ES-I3 (cell line): Measurements from ENCODE around the gene DYRK1B.
A peak's percentile ranks its signal among the peaks of the same experiment; 100 is the strongest.

Experiments used
- H3K36me3 ChIP-seq: 2 replicates; pipeline ENCODE4 v1.6.1; 2013; ENCODE audit warnings: mild to moderate bottlenecking, low read length, control low read depth, moderate library complexity; ENCODE audit not compliant: insufficient read depth
- H3K4me1 ChIP-seq: 2 replicates; pipeline ENCODE4 v1.6.1; 2013; ENCODE audit warnings: mild to moderate bottlenecking, control low read depth, low read length; ENCODE audit not compliant: insufficient read depth
- H3K9ac ChIP-seq: 2 replicates; pipeline ENCODE4 v1.6.1; 2013; ENCODE audit warnings: low read depth, mild to moderate bottlenecking, low read length, moderate library complexity
- H3K9me3 ChIP-seq: 2 replicates; pipeline ENCODE4 v1.6.1; 2013; ENCODE audit warnings: mild to moderate bottlenecking, low read length, moderate library complexity; ENCODE audit not compliant: control insufficient read depth, insufficient read depth

The DYRK1B gene

GRCh38 chr19:39795001-39795400 is 39.0 kb downstream of the DYRK1B start:
- H3K4me1 ChIP-seq: 0 out of 2 replicates have a peak, but pooled peaks cover 3% of the 10 kb centered on the region
- H3K36me3 ChIP-seq: no peaks in the 10 kb centered on the region
- no peak overlapping the region for H3K9ac ChIP-seq
- H3K9me3 ChIP-seq: no peaks in the 10 kb centered on the region

DNA sequence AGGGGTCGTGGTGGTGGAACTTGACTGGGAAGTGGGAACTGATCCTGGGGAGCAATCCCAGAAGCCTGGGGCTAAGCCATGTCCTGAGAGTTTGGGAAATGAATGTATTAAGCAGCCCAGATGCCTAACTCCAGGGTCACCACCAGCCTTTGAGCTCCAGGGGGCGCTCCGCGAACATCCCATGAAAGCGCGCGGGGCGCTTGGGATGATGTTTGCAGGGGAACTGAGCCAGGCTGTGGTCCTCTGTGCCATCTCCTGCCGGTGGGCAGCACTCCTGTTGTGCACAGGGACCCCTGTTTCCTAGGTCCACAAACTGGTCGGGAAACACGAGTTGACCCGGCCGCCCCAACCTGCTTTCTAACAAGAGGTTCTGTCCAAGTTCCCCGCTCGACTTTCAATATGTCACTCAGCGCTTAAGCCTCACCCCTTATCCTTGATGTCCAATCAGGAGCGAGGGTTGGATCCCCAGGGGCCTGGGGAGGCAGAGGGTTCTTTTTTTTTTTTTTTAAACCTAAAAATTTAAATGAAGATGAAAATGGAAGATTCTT is 40.9 kb downstream of the DYRK1B start:
- H3K36me3 ChIP-seq: no peaks in the 10 kb centered on the region
- H3K9ac ChIP-seq: peak overlapping the region; percentile 58; the same call in 1 of the 2 replicates
- H3K9me3 ChIP-seq: no peaks in the 10 kb centered on the region
- H3K4me1 ChIP-seq: 0 out of 2 replicates have a peak, but pooled peaks cover 3% of the 10 kb centered on the region

GRCh38 chr19:39788244-39788643 is 45.7 kb downstream of the DYRK1B start:
- Histone ChIP-seq H3K9me3 (no peaks in the 10 kb centered on the region), H3K4me1 (no peaks in the 10 kb centered on the region), H3K9ac (no peak overlapping the region), H3K36me3 (no peaks in the 10 kb centered on the region)

DNA sequence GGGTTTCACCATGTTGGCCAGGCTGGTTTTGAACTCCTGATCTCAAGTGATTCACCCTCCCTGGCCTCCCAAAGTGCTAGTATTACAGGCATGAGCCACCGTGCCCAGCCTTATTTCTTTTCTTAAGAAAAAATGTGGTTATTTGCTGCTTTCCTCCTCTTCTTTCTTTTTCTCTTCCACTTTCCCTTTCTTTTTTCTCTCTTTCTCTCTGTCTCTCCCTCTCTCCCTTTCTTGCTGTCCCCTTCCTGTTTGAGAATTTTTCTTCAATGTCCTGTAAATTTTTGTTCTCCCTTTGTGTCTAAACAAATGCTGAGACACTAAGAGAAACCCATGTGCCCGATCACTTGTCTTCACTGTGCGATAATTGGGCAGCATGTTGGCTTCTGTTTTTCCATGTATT is 53.1 kb downstream of the DYRK1B start:
- H3K9me3 ChIP-seq: no peaks in the 10 kb centered on the region
- no peak overlapping the region for H3K9ac ChIP-seq
- H3K4me1 ChIP-seq: no peaks in the 10 kb centered on the region
- no peaks in the 10 kb centered on the region for H3K36me3 ChIP-seq

DNA sequence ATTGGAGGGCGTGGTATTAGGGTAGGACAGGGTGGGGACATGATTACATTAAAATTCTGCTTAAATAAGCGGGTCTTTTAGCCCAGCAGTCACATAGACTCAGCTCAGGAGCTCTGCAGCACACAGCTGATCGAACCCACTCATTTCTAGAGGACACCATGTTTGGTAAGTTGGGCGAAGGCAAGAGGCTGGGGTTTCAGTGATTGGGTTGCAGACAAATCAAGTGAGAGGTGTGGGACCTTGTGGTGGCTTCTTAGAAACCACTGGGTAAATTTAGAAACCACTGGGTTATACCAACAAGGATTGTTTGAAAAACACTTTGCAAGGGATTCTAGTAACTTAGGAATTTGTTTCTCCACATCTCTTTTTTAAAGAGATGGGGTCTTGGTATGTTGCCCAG is 55.2 kb downstream of the DYRK1B start, which contains the start of gene LEUTX:
Gene LEUTX (plus strand): TSS at position 92 of the 400 bp plus-strand sequence. CDS start 67 bp downstream, at position 159.
- H3K9me3 ChIP-seq: no peaks in the 10 kb centered on the region
- no peaks in the 10 kb centered on the region for H3K36me3 ChIP-seq
- H3K4me1 ChIP-seq: no peaks in the 10 kb centered on the region
- H3K9ac ChIP-seq: no peak within 1 kb of the TSS
